ENCODE measurements around the gene SUPT6H.

Gene SUPT6H

GRCh38 chr17:28693869-28694268 lies 31.9 kb downstream of the SUPT6H start:
- peak in 2 of 10 donors; percentile 6 to 71 for DNase-seq
- intact Hi-C loops (cut with DNase I) = no loop called here

- peak in 1 of 10 donors; percentile 52 for DNase-seq
- intact Hi-C loops (cut with DNase I) = no loop called here
These were observed 36.4 kb downstream of the SUPT6H start for GRCh38 chr17:28698253-28698941.

- intact Hi-C loops (cut with DNase I) = no loop called here
These were observed 38.3 kb downstream of the SUPT6H start for GRCh38 chr17:28700278-28700677.

GRCh38 chr17:28700830-28701492 lies 39.0 kb downstream of the SUPT6H start:
- peak in 1 of 10 donors; percentile 74 for DNase-seq
- intact Hi-C loops (cut with DNase I) = no loop called here

More at GRCh38 chr17:28700278-28700677, 38.3 kb downstream of the SUPT6H start:
- DNase-seq = peak in 1 of 10 donors; percentile 55

- DNase-seq = peak; percentile 43 to 94 (median 62)
- intact Hi-C loops (cut with DNase I) = no loop called here
These were observed 40.2 kb downstream of the SUPT6H start for GRCh38 chr17:28702026-28702751.

- DNase-seq = peak in 2 of 10 donors; percentile 39 to 89
- intact Hi-C loops (cut with DNase I) = no loop called here
These were observed 40.7 kb downstream of the SUPT6H start for GRCh38 chr17:28702752-28703150.

GRCh38 chr17:28703552-28704218 lies 41.7 kb downstream of the SUPT6H start:
- intact Hi-C loops (cut with DNase I) = no loop called here
- peak in 1 of 10 donors; percentile 78 for DNase-seq

GRCh38 chr17:28704219-28704858 lies 42.3 kb downstream of the SUPT6H start:
- intact Hi-C loops (cut with DNase I) = no loop called here
- peak in 1 of 10 donors; percentile 81 for DNase-seq

GRCh38 chr17:28705074-28705659 lies 43.2 kb downstream of the SUPT6H start:
- intact Hi-C loops (cut with DNase I) = no loop called here
- peak in 1 of 10 donors; percentile 40 for DNase-seq

GRCh38 chr17:28705728-28706334 lies 43.8 kb downstream of the SUPT6H start:
- intact Hi-C loops (cut with DNase I) = no loop called here
- peak in 1 of 10 donors; percentile 62 for DNase-seq

GRCh38 chr17:28706471-28707338 lies 44.7 kb downstream of the SUPT6H start:
- intact Hi-C loops (cut with DNase I) = no loop called here
- DNase-seq = peak in 2 of 10 donors; percentile 13 to 42

GRCh38 chr17:28707339-28707720 lies 45.3 kb downstream of the SUPT6H start:
- DNase-seq = no peak
- intact Hi-C loops (cut with DNase I) = no loop called here

GRCh38 chr17:28710861-28711722 lies 49.1 kb downstream of the SUPT6H start:
- peak; percentile 75 to 98 (median 85) for DNase-seq
- intact Hi-C loops (cut with DNase I) = loop anchor here (10.0 kb wide), 1 partner anchor 66 kb away; the partner anchor contains the start of gene BLTP2

- no peak for DNase-seq
- intact Hi-C loops (cut with DNase I) = loop anchor here (10.0 kb wide), 1 partner anchor 67 kb away; the partner anchor contains the start of gene BLTP2
These were observed 49.7 kb downstream of the SUPT6H start, which contains the start of gene PROCA1 for GRCh38 chr17:28711723-28712031. Gene PROCA1, minus strand, starts transcription at chr17:28711888. Its CDS starts 228 bp downstream, at chr17:28711660.

GRCh38 chr17:28712032-28712704 lies 50.2 kb downstream of the SUPT6H start:
- intact Hi-C loops (cut with DNase I) = loop anchor here (10.0 kb wide), 1 partner anchor 67 kb away; the partner anchor contains the start of gene BLTP2
- peak in 2 of 10 donors; percentile 67 to 86 for DNase-seq

- intact Hi-C loops (cut with DNase I) = loop anchor here (10.0 kb wide), 1 partner anchor 68 kb away; the partner anchor contains the start of gene BLTP2
These were observed 50.9 kb downstream of the SUPT6H start for GRCh38 chr17:28712705-28713415.

More at GRCh38 chr17:28712705-28713415, 50.9 kb downstream of the SUPT6H start:
- DNase-seq = peak in 2 of 10 donors; percentile 22
